Stimulated activated CD8-positive, alpha-beta memory T cell treated with anti-CD3 and anti-CD28 coated beads, Interleukin-2, amount 100 ng/mL, for 1 hour (primary cell): ENCODE data around the gene SLFN14.
"Not testable (repeated sequence)": the region's sequence is repeated elsewhere in the genome, so short reads cannot be mapped to it uniquely, and the experiment has no call there.

Experiments
- DNase-seq, 2 donors: peaks; one replicate each; pipeline ENCODE4 v3.0.0-alpha.2; 2020; ENCODE audit warnings: low read depth in 2 of 2

The SLFN14 gene

DNA sequence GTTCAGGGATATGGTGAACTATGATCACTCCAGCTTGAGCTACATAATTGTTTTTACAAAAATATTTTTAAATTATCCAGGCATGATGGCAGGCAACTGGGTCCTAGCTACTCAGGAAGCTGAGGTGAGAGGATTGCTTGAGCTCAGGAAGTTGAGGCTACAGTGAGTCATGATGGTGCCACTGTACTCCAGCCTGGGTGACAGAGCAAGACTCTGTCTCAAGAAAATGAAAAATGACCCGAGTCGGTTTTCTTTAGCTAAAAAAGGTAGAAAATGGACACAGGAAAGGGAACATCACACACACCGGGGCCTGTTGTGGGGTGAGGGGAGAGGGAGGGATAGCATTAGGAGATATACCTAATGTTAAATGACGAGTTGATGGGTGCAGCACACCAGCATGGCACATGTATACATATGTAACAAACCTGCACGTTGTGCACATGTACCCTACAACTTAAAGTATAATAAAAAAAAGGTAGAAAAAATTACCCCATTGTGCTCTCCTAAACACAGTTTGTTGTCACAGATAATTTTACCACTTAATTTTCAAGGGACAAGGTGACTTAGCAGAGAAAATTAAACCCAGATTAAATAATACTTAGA, 38.9 kb downstream of the SLFN14 start:
- DNase-seq: not testable (repeated sequence)

DNA sequence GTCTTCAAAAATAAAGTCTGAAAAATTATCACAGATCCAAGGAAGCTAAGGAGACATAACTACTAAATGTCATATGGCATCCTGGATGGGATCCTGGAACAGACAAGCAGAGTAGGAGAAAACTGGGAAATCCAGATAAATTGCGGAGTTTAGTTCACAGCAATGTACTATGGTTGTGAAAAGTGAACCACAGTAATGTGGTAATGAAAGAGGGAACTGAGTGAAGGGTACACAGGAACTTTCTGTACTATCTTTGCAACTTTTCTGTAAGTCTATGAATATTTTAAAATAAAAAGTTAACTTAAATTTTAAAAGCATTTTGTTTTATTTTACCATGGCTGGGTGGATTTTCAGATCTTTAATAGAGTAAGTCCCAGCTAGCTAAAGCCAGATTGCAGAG, 39.5 kb downstream of the SLFN14 start:
- DNase-seq: no peak

DNA sequence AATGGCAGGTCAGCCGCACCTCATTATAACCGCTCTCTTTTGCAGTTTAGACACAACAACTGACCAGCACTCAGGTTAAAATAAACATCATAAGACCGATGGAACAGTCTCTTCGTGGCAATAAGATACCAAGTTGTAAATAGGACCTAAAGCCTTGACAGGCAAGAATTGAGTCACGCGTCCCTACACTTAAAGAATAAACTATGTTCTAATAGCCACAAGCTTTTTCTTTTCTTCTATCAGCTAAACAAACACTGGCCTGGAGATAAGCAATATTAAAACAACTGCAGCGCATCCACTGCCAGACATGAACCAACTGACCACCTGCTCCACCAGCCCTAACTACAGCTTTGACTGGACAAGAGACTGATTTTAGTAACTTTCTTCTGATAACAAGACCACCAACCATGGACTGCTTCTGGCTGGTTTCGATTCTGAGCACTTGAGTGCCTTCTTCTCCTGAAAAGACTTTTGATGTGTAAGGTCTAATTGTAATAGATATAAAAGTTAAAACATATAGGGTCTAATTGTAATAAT, 40.6 kb downstream of the SLFN14 start:
- DNase-seq: no peak

DNA sequence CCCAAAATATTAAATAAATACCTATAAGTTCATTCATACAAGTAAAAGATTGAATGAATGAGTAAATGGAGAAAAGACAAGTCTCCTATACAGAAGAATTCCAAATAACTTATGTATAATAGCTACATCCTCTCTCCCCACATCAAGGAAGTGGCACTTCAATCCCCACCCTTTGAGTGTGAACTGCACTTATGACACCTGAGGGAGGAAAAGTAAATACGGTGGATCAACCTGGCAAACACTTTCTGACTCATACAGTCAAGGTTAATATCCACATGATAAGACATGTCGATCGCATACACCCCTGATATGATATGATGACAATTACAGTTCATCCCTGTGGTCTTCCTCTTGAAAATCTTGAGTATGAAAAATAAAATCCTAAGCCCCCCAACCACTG, 41.2 kb downstream of the SLFN14 start:
- no peak for DNase-seq

DNA sequence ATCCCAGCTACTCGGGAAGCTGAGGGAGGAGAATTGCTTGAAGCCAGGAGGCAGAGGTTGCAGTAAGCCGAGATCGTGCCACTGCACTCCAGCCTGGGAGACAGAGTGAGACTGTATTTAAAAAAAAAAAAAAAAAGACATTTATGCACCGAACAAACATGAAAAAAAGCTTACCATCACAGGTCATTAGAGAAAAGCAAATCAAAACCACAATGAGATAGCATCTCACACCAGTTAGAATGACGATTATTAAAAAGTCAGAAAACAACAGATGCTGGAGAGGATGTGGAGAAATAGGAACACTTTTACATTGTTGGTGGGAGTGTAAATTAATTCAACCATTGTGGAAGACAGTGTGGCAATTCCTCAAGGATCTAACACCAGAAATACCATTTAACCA, 42.2 kb downstream of the SLFN14 start:
- not testable (repeated sequence) for DNase-seq

DNA sequence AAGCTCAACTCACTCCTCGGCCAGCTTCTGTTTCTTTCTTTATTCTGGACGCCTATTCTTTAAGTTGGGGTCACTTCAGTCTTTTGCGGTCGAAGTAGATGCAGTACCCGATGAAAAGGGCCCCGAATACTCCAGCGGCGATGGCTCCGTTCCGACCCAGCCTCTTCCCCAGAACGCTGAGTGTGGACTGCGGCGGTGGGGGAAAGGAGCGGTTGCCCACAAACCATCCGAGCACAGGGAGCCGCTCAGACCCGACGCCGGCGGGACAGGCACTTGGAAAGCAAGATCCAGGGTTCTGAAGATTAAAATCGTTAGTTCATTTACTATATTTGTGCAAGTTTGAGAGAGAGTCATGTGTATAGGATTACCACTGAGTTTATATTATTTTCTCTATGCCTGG, 45.6 kb downstream of the SLFN14 start:
- DNase-seq: no peak

DNA sequence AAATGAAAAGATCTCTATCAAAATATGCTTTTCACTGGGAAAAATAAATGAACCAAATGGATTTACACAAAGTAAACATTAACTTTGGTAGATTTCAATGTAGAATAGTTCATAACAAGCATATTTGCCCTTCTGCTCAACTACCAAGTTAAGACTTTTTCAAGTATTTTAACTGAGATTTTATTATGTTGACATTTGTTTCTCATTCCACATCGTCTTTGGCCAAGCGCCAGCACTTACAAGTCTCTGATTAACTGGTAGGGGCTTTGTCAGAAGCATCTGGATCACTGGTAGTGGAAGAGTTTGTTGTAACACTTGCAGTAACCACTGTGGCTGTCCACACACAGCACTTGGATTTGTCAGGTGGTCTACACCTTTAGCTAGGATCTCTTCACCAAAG, 46.1 kb downstream of the SLFN14 start:
- no peak for DNase-seq
